Erythroblast (primary cell): ENCODE data around the gene SH3GLB2.
A peak's percentile ranks its signal among the peaks of the same experiment; 100 is the strongest.

Experiments
- DNase-seq, 2 experiments: peaks; one replicate each; lab custom pipeline; 2025; lab: John Stamatoyannopoulos, UW
- GATA1 ChIP-seq: IDR thresholded peaks from 2 replicates; pipeline ENCODE4 v1.6.1; 2011; ENCODE audit warnings: low read depth, mild to moderate bottlenecking, control low read depth, low read length, moderate library complexity
- POLR2A ChIP-seq: IDR thresholded peaks from 2 replicates; pipeline ENCODE4 v1.6.1; 2011; ENCODE audit warnings: mild to moderate bottlenecking, low read length

SH3GLB2 gene

GRCh38 chr9:129028192-129028966 lies at the start of gene SH3GLB2:
SH3GLB2 (minus strand) TSS chr9:129028331; CDS start chr9:129028154, 177 bp downstream.
- DNase-seq: peak; percentile 97 to 99
- no peak for TF ChIP-seq POLR2A
- no peak for TF ChIP-seq GATA1

GRCh38 chr9:129077236-129077635 lies 49.1 kb upstream of the SH3GLB2 start:
- no peak for TF ChIP-seq GATA1
- no peak for TF ChIP-seq POLR2A
- DNase-seq: no peak

- no peak for DNase-seq
- TF ChIP-seq POLR2A (no peak), GATA1 (no peak)
Observed at GRCh38 chr9:129076640-129077037, 48.5 kb upstream of the SH3GLB2 start.

GRCh38 chr9:129075996-129076639 lies 48.0 kb upstream of the SH3GLB2 start:
- TF ChIP-seq POLR2A (no peak), GATA1 (no peak)
- DNase-seq: no peak

GRCh38 chr9:129074106-129074505 lies 46.0 kb upstream of the SH3GLB2 start:
- DNase-seq: no peak
- TF ChIP-seq GATA1 (no peak), POLR2A (no peak)

GRCh38 chr9:129073404-129073803 lies 45.3 kb upstream of the SH3GLB2 start:
- no peak for DNase-seq
- TF ChIP-seq GATA1 (no peak), POLR2A (no peak)

- TF ChIP-seq GATA1 (no peak), POLR2A (no peak)
- no peak for DNase-seq
Observed at GRCh38 chr9:129072171-129072570, 44.0 kb upstream of the SH3GLB2 start.

- TF ChIP-seq POLR2A: no peak
- no peak for TF ChIP-seq GATA1
- peak; percentile 31 to 39 for DNase-seq
Observed at GRCh38 chr9:129071526-129072126, 43.5 kb upstream of the SH3GLB2 start.

GRCh38 chr9:129070696-129071525 lies 42.8 kb upstream of the SH3GLB2 start:
- TF ChIP-seq POLR2A: peak; percentile 52
- no peak for TF ChIP-seq GATA1
- DNase-seq: peak; percentile 44 to 51

GRCh38 chr9:129069862-129070641 lies 41.9 kb upstream of the SH3GLB2 start:
- TF ChIP-seq GATA1: no peak
- TF ChIP-seq POLR2A: no peak
- DNase-seq: peak; percentile 56 to 58

- DNase-seq: peak; percentile 99 to 100
- TF ChIP-seq POLR2A (peak; percentile 73), GATA1 (peak; percentile 98)
Observed at GRCh38 chr9:129068990-129069861, 41.1 kb upstream of the SH3GLB2 start.

GRCh38 chr9:129068110-129068509 lies 40.0 kb upstream of the SH3GLB2 start:
- DNase-seq: no peak
- TF ChIP-seq POLR2A: no peak
- TF ChIP-seq GATA1: no peak
